Measurements from ENCODE around the gene DEFB116.

DNA sequence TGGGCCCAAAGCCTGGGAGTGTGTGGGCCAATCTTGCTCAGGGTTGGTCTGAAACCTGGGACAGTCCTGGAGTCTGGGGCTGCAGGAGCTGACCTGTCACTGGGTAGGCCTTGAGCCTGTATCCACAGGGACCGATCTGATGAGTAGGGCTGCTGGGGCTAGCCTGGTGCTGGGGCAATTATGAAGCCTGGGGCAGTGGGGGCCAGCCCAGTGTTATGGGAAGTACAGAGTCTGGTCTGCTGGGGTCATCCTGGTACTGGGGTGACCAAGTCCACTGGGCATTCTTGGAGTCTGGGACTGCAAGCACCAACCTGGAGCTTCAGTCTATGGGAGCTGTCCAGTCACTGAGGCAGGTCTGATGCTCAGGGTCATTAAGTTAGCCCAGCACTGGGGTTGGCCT is 30.2 kb downstream of the DEFB116 start:
- TF ChIP-seq, protein P1, sequence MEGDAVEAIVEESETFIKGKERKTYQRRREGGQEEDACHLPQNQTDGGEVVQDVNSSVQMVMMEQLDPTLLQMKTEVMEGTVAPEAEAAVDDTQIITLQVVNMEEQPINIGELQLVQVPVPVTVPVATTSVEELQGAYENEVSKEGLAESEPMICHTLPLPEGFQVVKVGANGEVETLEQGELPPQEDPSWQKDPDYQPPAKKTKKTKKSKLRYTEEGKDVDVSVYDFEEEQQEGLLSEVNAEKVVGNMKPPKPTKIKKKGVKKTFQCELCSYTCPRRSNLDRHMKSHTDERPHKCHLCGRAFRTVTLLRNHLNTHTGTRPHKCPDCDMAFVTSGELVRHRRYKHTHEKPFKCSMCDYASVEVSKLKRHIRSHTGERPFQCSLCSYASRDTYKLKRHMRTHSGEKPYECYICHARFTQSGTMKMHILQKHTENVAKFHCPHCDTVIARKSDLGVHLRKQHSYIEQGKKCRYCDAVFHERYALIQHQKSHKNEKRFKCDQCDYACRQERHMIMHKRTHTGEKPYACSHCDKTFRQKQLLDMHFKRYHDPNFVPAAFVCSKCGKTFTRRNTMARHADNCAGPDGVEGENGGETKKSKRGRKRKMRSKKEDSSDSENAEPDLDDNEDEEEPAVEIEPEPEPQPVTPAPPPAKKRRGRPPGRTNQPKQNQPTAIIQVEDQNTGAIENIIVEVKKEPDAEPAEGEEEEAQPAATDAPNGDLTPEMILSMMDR (tag by site-specific recombination; IDR thresholded peaks at IDR 0.05): no peak
- TF ChIP-seq, protein P2, sequence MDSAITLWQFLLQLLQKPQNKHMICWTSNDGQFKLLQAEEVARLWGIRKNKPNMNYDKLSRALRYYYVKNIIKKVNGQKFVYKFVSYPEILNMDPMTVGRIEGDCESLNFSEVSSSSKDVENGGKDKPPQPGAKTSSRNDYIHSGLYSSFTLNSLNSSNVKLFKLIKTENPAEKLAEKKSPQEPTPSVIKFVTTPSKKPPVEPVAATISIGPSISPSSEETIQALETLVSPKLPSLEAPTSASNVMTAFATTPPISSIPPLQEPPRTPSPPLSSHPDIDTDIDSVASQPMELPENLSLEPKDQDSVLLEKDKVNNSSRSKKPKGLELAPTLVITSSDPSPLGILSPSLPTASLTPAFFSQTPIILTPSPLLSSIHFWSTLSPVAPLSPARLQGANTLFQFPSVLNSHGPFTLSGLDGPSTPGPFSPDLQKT (IDR thresholded peaks at IDR 0.05; ENCODE audit: borderline replicate concordance, low read depth, low read length): no peak

Measured in HEK293 (cell line).